ENCODE measurements around the gene RAB40B.
A peak's percentile ranks its signal among the peaks of the same experiment; 100 is the strongest.

The RAB40B gene

DNA sequence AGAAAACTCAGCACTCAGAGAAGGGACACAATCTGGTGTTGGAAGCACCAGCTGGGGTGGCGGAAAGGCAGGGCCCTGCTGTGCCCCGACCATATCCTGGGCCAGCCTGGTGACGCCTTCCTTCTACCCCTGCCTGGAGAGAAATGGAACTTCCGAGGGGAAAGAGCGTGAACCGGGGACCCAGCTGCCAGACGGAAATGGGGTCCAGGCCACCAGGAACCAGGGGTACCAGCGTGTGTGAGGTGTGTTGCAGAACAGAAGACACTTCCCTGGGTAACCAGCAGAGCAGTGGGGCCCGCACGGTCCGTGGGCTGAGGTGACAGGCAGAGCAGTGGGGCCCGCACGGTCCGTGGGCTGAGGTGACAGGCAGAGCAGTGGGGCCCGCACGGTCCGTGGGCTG, 6.8 kb downstream of the RAB40B start:
- no peak for DNase-seq (ENCODE audit: low spot score)

DNA sequence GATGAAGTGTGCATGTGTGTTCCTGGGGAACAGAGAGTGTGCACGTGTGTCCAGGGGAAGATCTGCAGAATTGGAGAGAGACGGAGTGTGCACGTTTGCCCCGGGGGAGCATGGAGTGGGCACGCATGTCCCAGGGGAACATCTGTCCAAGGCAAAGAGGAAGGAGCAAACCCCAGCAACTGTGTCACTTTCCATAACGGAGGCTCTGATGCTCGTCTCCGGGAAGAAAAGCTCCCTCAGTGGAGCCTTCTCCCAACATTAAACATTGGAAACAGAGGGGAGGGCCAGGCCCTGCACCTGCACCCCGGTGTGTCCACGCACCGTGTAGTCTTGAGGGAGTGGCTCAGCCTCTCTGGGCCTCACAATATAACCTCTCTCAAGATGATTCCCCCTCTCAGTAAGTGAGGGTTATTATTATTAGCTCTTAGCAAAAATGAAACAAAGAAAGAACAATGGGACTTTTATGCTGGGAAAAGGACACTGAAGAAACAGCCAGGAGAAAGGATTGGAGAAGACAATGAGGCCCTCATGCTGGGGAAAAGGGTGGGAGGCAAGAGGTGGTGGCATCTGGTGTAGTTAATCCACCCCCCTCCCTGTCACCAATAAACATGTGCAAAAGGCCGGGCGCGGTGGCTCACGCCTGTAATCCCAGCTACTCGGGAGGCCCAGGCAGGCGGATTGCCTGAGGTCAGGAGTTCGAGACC, 7.6 kb downstream of the RAB40B start:
- DNase-seq (ENCODE audit: low spot score), result no peak

DNA sequence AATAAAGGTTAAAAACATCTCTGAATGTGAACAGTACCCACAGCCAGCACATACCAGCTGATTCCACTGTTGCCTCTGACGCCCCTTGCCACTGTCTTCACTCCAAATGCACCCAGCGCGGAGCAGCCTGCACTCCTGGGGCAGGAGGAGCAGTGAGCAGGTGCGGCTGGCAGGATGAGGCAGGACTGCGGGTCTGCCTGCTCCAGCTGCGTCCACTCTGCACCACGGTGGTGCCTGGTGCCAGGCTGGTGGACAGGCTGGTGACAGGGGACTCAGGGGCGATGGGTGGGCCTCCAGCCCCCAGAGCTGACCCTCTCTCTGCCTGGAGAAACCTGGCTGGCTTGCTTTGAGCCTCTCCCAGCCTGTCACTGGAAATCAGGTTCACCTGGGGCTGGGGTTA, 9.4 kb downstream of the RAB40B start:
- DNase-seq (ENCODE audit: low spot score), result no peak

DNA sequence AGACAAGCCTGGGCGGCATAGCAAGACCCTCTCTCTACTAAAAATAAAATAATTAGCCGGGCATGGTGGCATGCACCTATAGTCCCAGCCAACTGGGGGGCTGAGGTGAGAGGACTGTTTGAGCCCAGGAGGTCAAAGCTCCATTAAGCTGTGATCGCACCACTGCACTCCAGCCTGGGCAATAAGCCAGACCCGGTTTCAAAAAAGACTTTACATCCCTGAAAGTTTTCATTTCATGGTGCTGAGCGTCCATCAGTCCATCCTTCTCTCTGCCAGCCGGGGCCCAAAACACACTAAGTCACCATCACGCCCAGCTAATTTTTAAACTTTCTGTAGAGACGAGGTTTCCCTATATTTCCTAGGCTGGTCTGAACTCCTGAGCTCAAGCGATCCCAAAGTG, 10.6 kb downstream of the RAB40B start:
- DNase-seq (ENCODE audit: low spot score), result no peak

DNA sequence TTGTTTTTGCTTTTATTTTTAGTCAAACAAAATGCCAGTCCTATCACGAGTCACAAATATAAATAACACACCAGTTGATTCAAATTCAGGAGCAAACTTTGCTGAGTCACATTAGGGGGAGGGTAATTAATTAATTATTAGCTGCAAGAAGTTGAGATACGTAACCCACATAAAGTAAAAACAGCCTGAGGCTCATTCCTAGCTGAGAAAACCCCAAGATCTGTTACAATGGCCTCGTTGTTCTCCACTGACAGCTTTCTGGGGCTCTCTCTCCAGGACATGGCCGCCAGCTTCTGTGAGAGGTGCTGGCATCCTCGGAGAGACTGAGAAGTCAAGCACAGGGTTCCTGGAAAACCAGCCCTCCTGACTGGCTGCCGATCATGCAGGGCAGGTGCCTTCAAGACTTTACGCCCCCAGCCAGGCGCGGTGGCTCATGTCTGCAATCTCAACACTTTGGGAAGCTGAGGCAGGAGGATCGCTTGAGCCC, 11.1 kb downstream of the RAB40B start:
- DNase-seq (ENCODE audit: low spot score), result no peak

DNA sequence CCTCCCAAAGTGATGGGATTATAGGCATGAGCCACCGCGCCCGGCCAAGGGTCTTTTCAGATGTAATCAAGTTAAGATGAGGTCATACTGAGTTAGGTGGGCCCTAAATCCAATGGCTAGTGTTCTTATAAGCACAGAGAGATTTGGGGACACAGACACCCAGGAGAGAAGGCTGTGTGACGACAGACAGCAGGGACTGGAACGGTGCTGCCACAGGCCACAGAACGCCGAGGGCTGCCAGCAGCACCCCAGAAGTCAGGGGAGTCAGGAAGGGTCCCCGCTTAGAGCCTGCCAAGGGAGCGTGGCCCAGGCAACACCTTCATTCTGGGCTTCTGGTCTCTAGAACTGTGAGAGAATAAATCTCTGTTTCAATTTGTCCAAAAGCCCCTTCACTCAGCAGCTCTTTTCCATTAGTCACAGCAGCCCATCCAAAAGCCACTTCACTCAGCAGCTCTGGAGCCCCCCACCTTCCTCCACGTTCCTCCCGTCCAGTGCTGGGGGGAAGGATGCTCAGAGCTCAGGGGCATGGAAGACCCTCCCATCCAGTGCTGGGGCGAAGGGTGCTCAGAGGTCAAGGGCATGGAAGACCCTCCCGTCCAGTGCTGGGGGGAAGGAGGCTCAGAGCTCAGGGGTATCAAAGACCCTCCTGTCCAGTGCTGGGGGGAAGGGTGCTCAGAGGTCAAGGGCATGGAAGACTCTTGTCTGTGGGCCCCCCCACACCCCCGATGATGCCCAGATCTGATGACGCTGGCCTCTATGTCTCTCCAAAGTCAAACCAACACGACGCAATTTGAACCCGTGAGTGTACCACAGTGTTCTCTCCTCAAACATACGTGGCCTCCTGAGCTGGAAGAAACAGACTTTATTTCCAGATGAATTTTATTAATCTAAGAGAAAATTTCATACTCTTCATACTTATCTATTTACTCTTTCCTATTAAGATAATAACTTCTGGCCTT, 11.9 kb downstream of the RAB40B start:
- DNase-seq (ENCODE audit: low spot score), result no peak

DNA sequence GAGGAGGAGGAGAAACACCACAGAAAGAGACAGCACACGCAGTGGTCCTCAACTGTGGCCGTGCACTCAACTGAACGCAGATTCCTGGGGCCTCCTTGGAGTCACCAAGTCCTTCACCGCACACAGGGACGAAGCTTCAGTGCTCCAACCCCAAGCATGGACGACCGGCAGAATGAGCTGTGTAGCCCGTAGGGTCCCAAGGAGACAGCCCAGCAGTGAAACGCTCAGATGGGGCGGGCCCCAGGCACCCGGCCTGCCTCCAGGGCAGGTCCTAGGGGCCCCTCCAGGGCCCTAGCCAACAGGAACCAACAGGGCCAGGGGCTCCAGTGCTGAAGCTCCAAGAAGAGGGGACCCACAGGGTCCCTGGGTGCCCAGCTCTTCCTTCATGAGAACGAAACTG, 13.2 kb downstream of the RAB40B start:
- DNase-seq (ENCODE audit: low spot score), result no peak

DNA sequence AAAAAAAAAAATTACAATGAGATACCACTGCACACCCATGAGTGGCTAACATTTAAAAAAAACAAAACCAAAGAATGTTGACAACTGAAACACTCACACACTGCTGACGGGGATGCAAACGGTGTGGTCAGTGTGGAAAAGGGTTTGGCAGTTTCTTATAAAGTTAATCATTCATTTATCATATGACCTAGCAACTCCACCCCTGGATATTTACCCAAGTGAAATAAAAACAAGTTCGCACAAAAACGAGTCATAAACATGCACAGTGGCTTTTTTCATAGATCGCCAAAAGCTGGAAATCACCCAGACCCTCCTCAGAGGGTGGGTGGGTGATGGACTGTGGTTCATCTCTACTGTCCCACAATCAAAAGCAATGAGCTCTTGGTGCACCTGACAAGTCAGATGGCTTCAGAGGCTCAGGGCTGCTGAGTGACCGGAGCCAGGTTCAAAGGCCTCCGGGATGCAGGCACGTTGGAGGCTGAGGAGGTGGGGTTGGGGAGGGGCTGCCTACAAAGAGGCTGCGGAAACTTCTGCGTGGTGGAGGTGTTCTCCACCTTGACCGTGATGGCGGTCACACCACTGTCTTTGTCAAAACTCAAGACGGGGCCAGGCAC, 14.2 kb downstream of the RAB40B start:
- no peak for DNase-seq (ENCODE audit: low spot score)

DNA sequence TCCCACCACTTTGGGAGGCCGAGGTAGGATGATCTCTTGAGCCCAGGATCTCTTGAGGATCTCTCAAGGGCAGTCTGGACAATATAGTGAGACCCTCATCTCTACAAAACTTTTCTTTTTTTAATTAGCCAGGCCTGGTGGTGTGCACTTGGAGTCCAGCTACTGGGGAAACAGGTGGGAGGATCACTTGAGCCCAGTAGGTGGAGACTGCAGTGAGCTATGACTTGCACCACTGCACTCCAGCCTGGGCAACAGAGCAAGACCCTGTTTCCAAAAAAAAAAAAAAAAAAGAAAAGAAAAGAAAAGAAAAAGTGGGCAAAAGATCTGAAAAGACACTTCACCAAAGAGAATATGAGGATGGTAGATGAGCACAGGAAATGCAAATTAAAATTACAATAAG, 15.0 kb downstream of the RAB40B start:
- no peak for DNase-seq (ENCODE audit: low spot score)

DNA sequence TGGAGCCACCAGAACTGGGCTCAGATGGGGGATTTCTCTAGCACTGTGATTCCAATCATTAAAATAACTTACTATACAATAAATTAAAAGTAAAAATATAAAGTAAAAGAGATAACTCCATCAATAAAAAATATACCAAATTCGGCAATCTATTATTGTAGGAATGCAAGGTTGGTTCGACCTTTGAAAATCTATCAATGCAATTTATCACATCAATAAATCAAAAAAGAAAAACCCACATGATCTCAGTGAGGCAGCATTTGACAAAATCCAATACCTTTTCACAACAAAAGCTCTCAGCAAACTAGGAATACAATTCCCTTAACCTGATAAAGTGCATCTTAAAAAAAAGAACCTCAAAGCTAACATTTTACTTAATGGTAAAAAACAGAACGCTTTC, 17.0 kb downstream of the RAB40B start:
- DNase-seq (ENCODE audit: low spot score), result no peak

DNA sequence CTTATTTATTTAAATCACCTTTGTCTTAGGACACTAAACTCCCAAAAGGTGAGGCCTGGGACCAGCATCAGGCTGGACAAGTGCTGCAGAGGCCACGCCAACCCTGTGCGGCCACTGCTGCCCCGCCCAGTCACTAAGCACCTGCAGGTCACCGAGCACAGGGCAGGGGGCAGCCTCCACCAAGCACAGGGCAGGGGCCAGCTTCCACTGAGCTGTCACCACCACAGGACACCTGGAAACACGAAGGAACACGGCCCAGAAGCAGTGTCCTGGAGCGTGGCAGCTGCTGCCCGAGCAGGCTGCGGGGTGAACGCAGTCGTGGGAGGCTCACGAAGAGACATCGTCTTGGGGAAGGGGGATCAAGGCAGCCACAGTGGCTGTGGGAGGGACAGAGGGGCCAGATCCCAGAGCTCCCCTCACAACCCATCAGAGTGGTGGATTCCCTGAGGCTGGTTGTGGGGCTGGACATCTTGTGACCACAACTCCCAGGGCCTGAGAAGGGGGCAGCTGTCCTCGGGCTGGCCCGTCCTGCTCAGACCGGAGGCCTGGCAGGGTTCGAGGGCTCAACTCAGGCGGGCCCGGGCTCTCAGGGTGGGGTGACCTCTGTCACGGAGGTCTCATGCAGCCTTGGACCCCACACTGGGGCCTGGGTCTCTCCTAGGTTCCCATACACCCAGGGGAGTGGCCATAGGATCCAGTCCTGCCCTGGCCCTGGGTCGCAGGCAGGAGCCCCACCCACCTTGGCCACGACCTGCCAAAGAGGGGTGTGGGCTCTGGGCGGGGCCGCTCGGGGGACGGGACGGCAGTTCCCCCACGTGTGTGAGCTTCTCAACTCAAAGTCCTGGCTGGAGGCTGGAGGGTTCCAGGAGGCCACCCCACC, 18.7 kb downstream of the RAB40B start:
- no peak for DNase-seq (ENCODE audit: low spot score)

DNA sequence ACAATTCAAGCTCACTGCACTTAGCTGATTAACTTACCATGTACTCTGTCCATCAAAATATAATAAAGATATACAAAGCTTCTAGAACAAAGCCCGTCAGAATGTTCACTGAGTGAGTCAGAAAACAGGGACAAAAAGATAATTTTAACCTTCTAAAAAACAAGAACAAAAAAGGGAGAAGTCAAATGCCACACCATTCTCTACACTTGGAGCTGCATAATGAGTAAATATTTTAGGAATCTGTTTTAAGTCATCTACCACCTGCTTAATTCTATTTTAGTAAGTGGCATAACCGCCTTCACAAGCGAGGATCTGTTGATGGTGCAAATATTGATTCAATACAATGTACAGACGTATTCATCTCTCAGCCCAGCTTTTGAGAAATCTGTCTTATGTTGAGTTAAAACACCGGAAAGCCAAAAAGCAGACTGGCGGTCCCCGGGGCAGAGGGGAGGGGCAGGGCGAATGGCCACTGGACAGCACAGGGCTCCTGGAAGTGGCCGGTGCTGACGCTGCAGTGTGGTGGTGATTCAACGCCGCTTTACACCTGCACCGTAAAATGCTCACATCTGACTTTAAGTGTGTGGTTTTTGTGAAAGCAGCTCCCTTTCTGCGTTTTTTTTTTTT, 20.1 kb downstream of the RAB40B start:
- no peak for DNase-seq (ENCODE audit: low spot score)

DNA sequence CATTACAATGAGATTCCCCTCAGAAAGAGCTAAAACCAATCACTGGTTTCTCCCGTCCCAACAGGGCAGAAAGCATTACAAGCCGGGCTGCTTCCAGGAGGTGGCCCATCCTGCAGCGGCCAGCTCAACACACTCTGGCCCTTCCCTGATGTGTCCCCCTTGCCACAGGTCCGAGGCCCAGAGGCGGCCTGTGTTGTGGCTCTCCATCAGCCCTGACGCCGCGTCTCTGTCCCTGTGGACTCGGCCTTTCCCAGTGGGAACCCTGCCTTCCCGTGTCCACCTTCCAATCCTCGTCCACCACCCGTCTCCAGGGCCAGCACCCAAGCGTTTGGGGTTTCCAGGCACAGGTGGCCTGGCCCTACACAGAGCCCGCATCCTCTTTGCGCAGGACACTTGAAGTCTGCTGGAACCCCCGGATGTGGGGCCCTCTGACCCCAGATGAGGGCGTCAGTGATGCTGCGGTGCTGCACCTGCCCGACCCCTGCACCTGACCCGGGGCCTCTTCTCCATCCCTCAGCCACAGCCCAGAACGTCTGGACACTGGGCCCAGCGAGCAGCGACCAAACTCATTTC, 21.1 kb downstream of the RAB40B start:
- no peak for DNase-seq (ENCODE audit: low spot score)

DNA sequence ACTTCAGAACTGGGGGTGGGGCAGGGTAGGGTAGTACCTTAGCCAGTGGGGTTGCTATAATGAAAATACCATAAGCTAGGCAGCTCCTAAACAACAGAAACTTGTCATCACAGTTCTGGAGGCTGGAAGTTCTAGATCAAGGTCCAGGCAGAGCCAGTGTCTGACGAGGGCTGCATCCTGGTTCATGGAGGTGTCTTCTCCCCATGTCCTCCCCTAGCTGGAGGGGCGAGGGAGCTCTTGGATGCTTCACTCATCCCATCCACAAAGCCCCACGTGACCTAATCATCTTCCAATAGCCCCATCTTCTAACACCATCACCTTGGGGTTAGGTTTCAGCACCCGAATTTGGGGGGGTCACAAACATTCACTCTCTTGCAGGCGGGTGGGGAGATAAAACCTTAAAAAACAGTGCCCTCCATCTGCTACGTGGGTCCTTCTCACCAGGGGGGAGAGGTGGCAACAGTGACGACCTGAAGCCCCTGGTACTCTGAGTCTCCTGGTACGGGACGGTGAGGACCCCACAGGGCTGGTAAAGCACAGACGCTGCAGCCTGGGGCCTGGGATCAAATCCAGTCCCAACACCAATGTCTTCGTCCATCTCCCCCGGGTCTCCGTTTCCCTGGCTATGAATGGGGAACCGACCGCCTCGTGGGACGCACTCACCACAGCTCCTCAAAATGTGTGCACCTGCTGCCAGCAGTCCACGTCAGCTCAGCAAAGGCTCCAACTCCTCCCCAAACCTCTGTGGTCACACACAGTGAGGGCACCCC, 22.8 kb downstream of the RAB40B start:
- DNase-seq (ENCODE audit: low spot score), result no peak

DNA sequence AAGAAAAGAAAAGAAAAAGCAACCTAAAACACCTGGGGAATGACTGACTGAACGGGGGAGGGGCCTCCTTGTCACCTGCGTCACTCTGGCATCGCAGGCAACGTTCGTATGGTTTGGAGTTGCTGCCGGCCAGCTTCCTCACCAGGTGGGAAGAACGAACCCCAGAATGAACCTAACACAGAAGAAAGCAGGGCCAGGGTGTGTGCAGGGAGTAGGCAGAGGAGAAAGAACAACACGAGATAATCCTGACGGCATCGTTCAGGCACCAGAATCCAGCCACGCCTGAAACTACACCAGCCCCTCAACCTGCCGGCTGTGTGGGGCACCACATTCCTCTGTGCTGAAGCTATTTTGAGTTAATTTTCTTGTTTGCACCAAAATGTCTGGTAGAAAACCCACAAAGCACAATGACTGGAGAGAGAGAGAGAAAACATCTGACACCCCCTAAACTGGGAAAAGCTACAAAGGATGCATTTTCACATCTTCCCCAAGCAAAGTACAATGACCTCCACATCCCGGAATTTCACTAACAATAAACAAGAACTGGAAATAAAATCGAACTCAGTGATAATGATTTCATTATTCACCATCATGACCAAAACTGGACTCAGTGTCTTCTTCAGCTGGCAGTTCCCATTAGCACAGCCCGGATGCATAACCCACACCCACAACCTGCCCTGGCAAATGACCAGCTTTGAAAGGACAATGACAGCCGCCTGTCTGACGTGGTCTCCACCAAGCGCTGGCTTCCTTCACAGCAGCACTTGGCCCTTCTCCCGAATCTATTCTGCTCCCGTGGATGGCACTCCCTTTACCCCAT, 23.6 kb downstream of the RAB40B start:
- DNase-seq (ENCODE audit: low spot score), result no peak

DNA sequence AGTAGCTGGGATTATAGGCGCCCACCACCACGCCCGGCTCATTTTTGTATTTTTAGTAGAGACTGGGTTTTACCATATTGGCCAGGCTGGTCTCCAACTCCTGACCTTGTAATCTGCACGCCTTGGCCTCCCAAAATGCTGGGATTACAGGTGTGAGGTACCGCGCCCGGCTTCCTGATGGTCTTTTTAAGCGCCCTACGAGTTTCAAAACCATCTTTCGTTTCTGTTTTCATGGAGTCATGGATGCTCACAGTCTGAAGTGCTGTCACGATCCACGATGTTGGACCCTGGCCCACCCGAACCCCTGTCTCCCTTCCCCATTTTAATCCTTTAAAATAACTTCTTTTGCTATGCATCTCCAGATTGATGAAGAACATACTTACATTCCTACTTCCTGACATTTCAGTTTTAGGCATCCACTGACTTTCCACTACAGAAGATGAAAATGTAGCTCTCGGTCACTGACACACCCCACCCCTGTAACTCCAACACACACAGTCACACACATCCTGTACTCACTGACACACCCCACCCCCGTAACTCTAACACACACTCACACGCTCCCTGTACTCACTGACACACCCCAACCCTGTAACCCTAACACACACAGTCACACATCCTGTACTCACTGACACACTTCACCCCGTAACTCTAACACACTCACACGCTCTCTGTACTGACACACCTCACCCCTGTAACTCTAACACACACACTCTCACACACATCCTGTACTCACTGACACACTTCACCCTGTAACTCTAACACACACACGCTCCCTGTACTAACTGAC, 27.6 kb downstream of the RAB40B start:
- no peak for DNase-seq (ENCODE audit: low spot score)

DNA sequence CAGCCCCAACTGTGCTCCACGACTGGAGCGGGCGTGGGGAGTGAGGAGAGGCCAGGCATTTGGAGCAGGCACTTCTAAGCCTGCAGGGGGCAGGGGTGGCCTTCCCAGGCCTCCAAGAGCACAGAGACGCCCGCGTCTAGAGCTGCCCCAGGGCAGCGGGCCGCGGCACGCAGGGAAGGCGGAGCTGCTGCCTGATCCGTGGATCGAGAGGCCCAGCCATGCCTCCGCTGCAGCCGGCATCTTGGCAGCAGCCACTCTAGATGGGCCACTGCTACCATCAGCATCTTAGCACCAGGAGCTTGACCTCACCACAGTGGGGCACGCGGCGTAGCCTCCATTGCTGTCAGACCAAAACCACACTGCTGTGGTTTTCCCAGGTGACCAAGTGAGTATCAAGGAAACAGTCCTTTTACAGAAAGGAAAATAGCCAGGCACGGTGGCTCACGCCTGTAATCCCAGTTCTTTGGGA, 29.8 kb downstream of the RAB40B start:
- DNase-seq (ENCODE audit: low spot score), result peak; percentile 28

DNA sequence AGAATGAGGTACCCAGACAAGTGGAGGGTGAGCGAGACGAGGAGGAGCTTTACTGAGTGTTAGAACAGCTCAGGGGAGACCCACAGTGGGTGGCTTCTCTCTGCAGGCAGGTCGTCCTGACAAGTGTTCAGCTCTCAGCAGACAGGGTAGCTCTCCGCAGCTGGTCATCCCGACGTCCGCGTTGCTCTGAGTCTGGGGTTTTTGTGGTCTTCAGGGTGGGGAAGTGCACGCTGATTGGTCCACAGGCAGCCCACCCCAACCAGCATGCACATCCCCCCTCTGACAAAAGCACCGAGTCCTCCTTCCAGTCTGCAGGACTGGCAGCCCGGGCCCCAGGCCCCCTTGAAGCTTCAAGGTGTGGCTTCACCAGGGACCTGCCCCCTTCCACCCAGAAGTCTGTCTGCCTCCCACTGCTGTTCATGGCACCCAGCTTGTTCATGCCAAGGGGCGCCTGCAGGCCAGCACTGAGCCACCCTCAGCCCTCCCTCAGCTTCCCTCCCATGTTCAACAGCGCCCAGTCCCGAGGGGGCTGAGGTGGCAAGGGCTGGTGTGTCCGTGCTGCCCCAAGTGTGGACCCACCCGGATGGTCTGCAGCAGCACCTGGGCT, 30.4 kb downstream of the RAB40B start:
- DNase-seq (ENCODE audit: low spot score), result no peak

Data from kidney capillary endothelial cell (primary cell).